ENCODE data around the gene DNASE2B. TPM values are rescaled to one million over a fixed set of nuclear protein-coding genes. Genes with fewer than 3 reads are reported as not detected.

DNASE2B gene
- total and polyA plus RNA-seq, 10 donors, result 0.13 to 4.6 (median 0.50) TPM; not detected in 2

DNA sequence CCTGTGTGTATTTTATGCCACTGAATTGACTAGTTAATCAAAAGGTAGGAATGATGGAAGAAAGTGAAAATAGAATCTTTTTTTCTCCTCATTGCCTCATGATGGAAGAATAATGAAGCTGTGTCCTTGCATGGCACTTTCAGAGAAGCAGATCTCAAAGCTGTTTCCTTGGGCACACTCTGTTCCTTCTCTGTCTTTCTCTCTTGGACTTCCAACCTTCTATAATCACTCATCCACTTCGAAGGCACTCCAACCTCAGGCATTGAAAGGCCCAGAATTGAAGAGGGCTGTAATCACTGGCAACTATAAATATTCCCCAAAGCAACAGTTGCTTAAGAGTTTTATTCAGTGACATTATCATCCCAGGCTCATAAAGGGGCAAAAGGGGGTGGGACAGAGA lies 31.1 kb upstream of the DNASE2B start:
- no peaks in the 10 kb centered on the region for H3K9me3 ChIP-seq
- no peak overlapping the region for H3K4me3 ChIP-seq
- TF ChIP-seq POLR2AphosphoS5 (IDR thresholded peaks at IDR 0.05) (no peak), POLR2A (IDR thresholded peaks at IDR 0.05) (no peak)
- TF ChIP-seq, protein P1, sequence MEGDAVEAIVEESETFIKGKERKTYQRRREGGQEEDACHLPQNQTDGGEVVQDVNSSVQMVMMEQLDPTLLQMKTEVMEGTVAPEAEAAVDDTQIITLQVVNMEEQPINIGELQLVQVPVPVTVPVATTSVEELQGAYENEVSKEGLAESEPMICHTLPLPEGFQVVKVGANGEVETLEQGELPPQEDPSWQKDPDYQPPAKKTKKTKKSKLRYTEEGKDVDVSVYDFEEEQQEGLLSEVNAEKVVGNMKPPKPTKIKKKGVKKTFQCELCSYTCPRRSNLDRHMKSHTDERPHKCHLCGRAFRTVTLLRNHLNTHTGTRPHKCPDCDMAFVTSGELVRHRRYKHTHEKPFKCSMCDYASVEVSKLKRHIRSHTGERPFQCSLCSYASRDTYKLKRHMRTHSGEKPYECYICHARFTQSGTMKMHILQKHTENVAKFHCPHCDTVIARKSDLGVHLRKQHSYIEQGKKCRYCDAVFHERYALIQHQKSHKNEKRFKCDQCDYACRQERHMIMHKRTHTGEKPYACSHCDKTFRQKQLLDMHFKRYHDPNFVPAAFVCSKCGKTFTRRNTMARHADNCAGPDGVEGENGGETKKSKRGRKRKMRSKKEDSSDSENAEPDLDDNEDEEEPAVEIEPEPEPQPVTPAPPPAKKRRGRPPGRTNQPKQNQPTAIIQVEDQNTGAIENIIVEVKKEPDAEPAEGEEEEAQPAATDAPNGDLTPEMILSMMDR (IDR thresholded peaks at IDR 0.05 in 8 of 11, conservative IDR thresholded peaks at IDR 0.05 in 3 of 11), result no peak
- peak overlapping the region in 5 of 8 donors; percentile 40 to 70 (median 67) for H3K27ac ChIP-seq
- no peak for DNase-seq
- WGBS, 5 donors, result 68 to 91% (median 74%) methylated on average over 1 of the region's 1 CpG
- no peaks in the 10 kb centered on the region for H3K36me3 ChIP-seq
- H3K4me1 ChIP-seq, result peaks cover 0 to 5% (median 0%) of the 10 kb centered on the region in 6 donors
- no peaks in the 10 kb centered on the region for H3K27me3 ChIP-seq (replicated peaks in 1 of 7)
- intact Hi-C loops (cut with DNase I; ENCODE audit: low total_unique reads), result no loop called here

DNA sequence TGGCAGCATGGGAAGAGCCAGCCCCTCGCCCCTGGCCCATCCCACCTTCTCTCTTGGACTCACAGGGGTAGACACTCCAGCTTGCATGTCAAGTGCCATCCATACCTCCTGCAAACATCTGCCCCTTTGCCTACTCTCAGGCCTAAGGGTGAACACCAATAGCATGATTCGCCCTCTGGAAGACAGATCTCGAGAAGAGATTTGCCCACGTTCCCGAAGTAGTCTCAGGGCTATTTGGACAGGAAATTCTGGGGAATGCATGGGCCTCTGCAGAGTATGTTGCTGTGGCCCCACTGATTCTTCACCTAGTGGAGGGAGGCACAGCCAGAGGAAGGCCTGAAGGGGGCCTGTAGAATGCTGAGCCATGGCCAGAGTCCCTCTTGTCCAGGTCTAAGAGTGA lies 29.8 kb upstream of the DNASE2B start:
- peaks cover 0 to 5% (median 0%) of the 10 kb centered on the region in 6 donors for H3K4me1 ChIP-seq
- WGBS, 5 donors, result 91 to 96% (median 96%) methylated on average over 5 of the region's 5 CpGs
- no peaks in the 10 kb centered on the region for H3K27me3 ChIP-seq (replicated peaks in 1 of 7)
- no peak overlapping the region for H3K4me3 ChIP-seq
- no peak overlapping the region for H3K27ac ChIP-seq
- TF ChIP-seq, protein P1 (IDR thresholded peaks at IDR 0.05 in 8 of 11, conservative IDR thresholded peaks at IDR 0.05 in 3 of 11), result no peak
- no peak for TF ChIP-seq POLR2AphosphoS5 (IDR thresholded peaks at IDR 0.05)
- DNase-seq, result no peak
- intact Hi-C loops (cut with DNase I; ENCODE audit: low total_unique reads), result no loop called here
- no peaks in the 10 kb centered on the region for H3K9me3 ChIP-seq
- no peaks in the 10 kb centered on the region for H3K36me3 ChIP-seq

DNA sequence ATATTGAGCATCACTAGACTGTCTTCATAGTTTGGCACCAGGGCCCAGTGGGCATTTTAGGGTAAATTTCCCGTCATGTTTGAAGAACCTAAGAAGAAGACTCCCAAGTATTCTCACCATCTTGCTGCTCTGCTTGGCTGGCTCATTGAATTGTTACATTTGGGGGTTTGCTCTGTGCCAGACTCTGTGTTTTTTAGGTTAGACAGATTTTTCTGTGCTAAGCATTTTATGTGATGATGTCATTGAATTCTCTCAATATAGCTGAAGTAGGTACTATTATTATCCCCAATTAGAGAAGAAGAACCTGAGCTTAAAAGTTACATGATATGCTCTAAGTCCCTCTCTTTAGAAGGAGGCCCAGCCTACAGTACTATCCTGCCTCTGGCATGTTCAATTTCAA lies 28.0 kb upstream of the DNASE2B start:
- no peaks in the 10 kb centered on the region for H3K27me3 ChIP-seq (replicated peaks in 1 of 7)
- H3K9me3 ChIP-seq, result no peaks in the 10 kb centered on the region
- no peak for DNase-seq
- H3K4me1 ChIP-seq, result peaks cover 0 to 5% (median 0%) of the 10 kb centered on the region in 6 donors
- H3K27ac ChIP-seq, result no peak overlapping the region
- TF ChIP-seq POLR2A (IDR thresholded peaks at IDR 0.05) (no peak), POLR2AphosphoS5 (IDR thresholded peaks at IDR 0.05) (no peak)
- TF ChIP-seq, protein P1 (IDR thresholded peaks at IDR 0.05 in 8 of 11, conservative IDR thresholded peaks at IDR 0.05 in 3 of 11), result no peak
- intact Hi-C loops (cut with DNase I; ENCODE audit: low total_unique reads), result no loop called here
- no peaks in the 10 kb centered on the region for H3K36me3 ChIP-seq
- no peak overlapping the region for H3K4me3 ChIP-seq
- 82 to 100% (median 96%) methylated on average over 1 of the region's 1 CpG for WGBS, 5 donors

DNA sequence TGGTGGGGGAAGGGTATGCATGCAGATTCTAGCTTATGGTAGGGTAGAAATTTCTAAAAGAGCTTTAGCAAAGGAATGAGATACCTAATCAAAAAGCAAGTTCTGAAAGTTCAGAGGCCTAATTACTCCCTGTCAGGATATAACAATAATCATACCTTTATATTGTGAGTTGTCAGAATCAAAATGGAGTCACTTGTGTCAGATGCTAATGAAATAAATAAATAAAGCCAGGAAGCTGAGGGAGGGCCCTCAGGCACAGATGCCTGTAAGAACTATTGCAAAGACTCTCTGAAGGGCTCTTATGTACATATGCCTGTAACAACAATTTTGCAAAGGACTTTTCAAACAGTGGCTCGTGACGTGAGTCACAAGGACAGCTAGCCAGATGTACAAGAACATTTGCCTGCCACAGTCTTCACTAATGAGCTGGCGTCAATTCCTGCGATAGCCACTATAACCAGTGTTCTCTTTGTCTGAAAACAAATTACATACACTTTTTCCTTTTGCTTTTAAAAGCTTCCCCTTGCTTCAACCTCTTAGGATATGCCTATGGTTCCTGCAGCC lies 27.4 kb upstream of the DNASE2B start:
- TF ChIP-seq, protein P1 (IDR thresholded peaks at IDR 0.05 in 8 of 11, conservative IDR thresholded peaks at IDR 0.05 in 3 of 11), result no peak
- TF ChIP-seq POLR2AphosphoS5 (IDR thresholded peaks at IDR 0.05) (no peak), POLR2A (IDR thresholded peaks at IDR 0.05) (no peak)
- H3K4me3 ChIP-seq, result no peak overlapping the region
- intact Hi-C loops (cut with DNase I; ENCODE audit: low total_unique reads), result no loop called here
- WGBS, 5 donors, result 87 to 95% (median 89%) methylated on average over 4 of the region's 4 CpGs
- no peak overlapping the region for H3K27ac ChIP-seq
- no peak for DNase-seq
- no peaks in the 10 kb centered on the region for H3K9me3 ChIP-seq
- no peaks in the 10 kb centered on the region for H3K36me3 ChIP-seq
- H3K4me1 ChIP-seq, result peaks cover 0 to 2% (median 0%) of the 10 kb centered on the region in 6 donors
- no peaks in the 10 kb centered on the region for H3K27me3 ChIP-seq (replicated peaks in 1 of 7)
